Vagina (tissue), 2 donors: Measurements from ENCODE around the gene ERO1A.

Experiments used
- CTCF ChIP-seq, 3 experiments: fragments of 450-650 bp in 2 of 3; fragments of 200-600 bp in 1 of 3; sonication (generic) in 1 of 3; IDR thresholded peaks; one replicate each; pipeline ENCODE4 v1.5.1; 2017 to 2019; ENCODE audit warnings: antibody characterized with exemption in 3 of 3, mild to moderate bottlenecking in 2 of 3, moderate library complexity in 2 of 3
- POLR2A ChIP-seq, 2 donors: fragments of 450-650 bp; IDR thresholded peaks; one replicate each; pipeline ENCODE4 v1.6.1; 2017; ENCODE audit warnings: antibody characterized with exemption in 2 of 2, mild to moderate bottlenecking in 2 of 2, moderate library complexity in 2 of 2

GRCh38 chr14:52706286-52706685 is 10.9 kb upstream of the ERO1A start:
- no peak for TF ChIP-seq POLR2A (IDR thresholded peaks at IDR 0.05)
- TF ChIP-seq CTCF (IDR thresholded peaks at IDR 0.05) = no peak
